Transverse colon (tissue), 3 donors: ENCODE measurements around the gene DENND1A.

ENCODE experiments used
- CTCF ChIP-seq, 5 experiments: fragments of 200-600 bp in 3 of 5; fragments of 450-650 bp in 2 of 5; sonication (generic) in 3 of 5; IDR thresholded peaks; 1 replicate in 2 of 5; 2 replicates in 3 of 5; pipeline ENCODE4 v1.5.1; 2016 to 2017; ENCODE audit warnings: antibody characterized with exemption in 5 of 5, inconsistent platforms in 3 of 5, mild to moderate bottlenecking in 2 of 5, moderate library complexity in 1 of 5
- POLR2A ChIP-seq: fragments of 450-650 bp; IDR thresholded peaks from one replicate; pipeline ENCODE4 v1.6.1; 2016; ENCODE audit warnings: antibody characterized with exemption, mild to moderate bottlenecking, moderate library complexity

- TF ChIP-seq CTCF (IDR thresholded peaks at IDR 0.05) (no peak), POLR2A (no peak)
These were observed 526.9 kb downstream of the DENND1A start for GRCh38 chr9:123402981-123403509.
